ENCODE measurements around the gene NCOA7.

NCOA7 gene

GRCh38 chr6:125807293-125807692 lies 16.5 kb downstream of the NCOA7 start:
- TF ChIP-seq, protein P1, sequence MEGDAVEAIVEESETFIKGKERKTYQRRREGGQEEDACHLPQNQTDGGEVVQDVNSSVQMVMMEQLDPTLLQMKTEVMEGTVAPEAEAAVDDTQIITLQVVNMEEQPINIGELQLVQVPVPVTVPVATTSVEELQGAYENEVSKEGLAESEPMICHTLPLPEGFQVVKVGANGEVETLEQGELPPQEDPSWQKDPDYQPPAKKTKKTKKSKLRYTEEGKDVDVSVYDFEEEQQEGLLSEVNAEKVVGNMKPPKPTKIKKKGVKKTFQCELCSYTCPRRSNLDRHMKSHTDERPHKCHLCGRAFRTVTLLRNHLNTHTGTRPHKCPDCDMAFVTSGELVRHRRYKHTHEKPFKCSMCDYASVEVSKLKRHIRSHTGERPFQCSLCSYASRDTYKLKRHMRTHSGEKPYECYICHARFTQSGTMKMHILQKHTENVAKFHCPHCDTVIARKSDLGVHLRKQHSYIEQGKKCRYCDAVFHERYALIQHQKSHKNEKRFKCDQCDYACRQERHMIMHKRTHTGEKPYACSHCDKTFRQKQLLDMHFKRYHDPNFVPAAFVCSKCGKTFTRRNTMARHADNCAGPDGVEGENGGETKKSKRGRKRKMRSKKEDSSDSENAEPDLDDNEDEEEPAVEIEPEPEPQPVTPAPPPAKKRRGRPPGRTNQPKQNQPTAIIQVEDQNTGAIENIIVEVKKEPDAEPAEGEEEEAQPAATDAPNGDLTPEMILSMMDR (IDR thresholded peaks at IDR 0.05): no peak
- peaks cover 0 to 33% (median 12%) of the 10 kb centered on the region in 4 donors for H3K4me1 ChIP-seq
- intact Hi-C loops (cut with DNase I; ENCODE audit: low total_unique reads): no loop called here
- no peaks in the 10 kb centered on the region for H3K36me3 ChIP-seq
- H3K4me3 ChIP-seq: no peak overlapping the region
- DNase-seq: no peak
- no peaks in the 10 kb centered on the region for H3K9me3 ChIP-seq
- no peaks in the 10 kb centered on the region for H3K27me3 ChIP-seq
- H3K27ac ChIP-seq: no peak overlapping the region

DNA sequence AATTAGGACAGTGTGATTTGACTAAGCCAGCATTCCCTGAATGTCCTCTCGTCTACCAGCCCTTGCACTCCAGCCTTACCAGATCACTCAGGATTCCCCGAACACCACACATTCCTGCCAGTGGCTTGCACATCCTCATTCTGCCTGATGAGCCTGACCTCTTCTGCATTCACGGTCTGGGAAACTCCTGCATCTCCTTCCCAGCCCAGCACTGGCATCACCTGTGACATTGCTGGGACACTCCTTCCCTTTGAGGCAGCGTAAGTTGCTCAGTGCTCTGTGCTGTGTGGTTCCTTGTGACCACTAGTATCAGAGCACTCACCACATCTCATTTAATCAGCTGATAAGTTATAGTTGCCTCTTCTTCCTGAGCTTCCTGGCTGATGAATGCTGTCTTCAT lies 17.3 kb downstream of the NCOA7 start:
- Histone ChIP-seq H3K9me3 (no peaks in the 10 kb centered on the region), H3K27me3 (no peaks in the 10 kb centered on the region), H3K36me3 (no peaks in the 10 kb centered on the region), H3K4me3 (no peak overlapping the region), H3K27ac (no peak overlapping the region), H3K4me1 (peaks cover 0 to 33% (median 15%) of the 10 kb centered on the region in 4 donors)
- no peak for DNase-seq
- intact Hi-C loops (cut with DNase I; ENCODE audit: low total_unique reads): no loop called here
- TF ChIP-seq, protein P1 (IDR thresholded peaks at IDR 0.05): no peak

DNA sequence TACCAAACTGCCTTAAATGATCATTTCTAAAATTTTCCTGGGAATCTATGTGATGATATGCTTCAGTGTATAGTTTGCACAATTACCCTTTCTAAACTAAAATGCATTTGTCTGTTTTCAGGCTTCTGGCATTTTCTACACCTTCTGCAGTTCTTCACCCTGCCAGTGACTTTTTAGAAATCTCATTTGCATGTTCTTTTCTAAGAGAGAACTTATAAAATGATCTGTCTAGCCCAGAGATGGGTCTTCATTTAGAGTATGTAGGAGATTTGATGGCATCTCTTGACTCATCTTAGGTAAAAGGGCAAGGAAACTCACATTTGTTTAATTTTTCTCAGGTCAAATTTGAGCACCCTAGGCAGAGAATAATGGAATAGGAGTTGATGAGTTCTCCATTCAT lies 17.8 kb downstream of the NCOA7 start:
- Histone ChIP-seq H3K4me1 (peaks cover 0 to 33% (median 16%) of the 10 kb centered on the region in 4 donors), H3K27ac (no peak overlapping the region), H3K36me3 (no peaks in the 10 kb centered on the region), H3K27me3 (no peaks in the 10 kb centered on the region), H3K4me3 (no peak overlapping the region), H3K9me3 (no peaks in the 10 kb centered on the region)
- TF ChIP-seq, protein P1 (IDR thresholded peaks at IDR 0.05): no peak
- intact Hi-C loops (cut with DNase I; ENCODE audit: low total_unique reads): no loop called here
- DNase-seq: no peak

GRCh38 chr6:125809570-125810170 lies 18.9 kb downstream of the NCOA7 start:
- no peak for DNase-seq
- no peak overlapping the region for H3K4me3 ChIP-seq
- no peaks in the 10 kb centered on the region for H3K9me3 ChIP-seq
- intact Hi-C loops (cut with DNase I; ENCODE audit: low total_unique reads): no loop called here
- H3K27ac ChIP-seq: no peak overlapping the region
- H3K27me3 ChIP-seq: no peaks in the 10 kb centered on the region
- peaks cover 0 to 33% (median 15%) of the 10 kb centered on the region in 4 donors for H3K4me1 ChIP-seq
- TF ChIP-seq, protein P1 (IDR thresholded peaks at IDR 0.05): no peak
- no peaks in the 10 kb centered on the region for H3K36me3 ChIP-seq

- Histone ChIP-seq H3K27ac (no peak overlapping the region), H3K27me3 (no peaks in the 10 kb centered on the region), H3K36me3 (no peaks in the 10 kb centered on the region), H3K9me3 (no peaks in the 10 kb centered on the region), H3K4me1 (peaks cover 0 to 40% (median 16%) of the 10 kb centered on the region in 4 donors), H3K4me3 (no peak overlapping the region)
- TF ChIP-seq, protein P1 (IDR thresholded peaks at IDR 0.05): no peak
- intact Hi-C loops (cut with DNase I; ENCODE audit: low total_unique reads): no loop called here
- DNase-seq: no peak
Observed at GRCh38 chr6:125810445-125810844, 19.7 kb downstream of the NCOA7 start.

- Histone ChIP-seq H3K4me1 (peaks cover 0 to 49% (median 16%) of the 10 kb centered on the region in 4 donors), H3K4me3 (no peak overlapping the region), H3K27me3 (no peaks in the 10 kb centered on the region), H3K36me3 (no peaks in the 10 kb centered on the region), H3K27ac (no peak overlapping the region), H3K9me3 (no peaks in the 10 kb centered on the region)
- intact Hi-C loops (cut with DNase I; ENCODE audit: low total_unique reads): no loop called here
- DNase-seq: no peak
- TF ChIP-seq, protein P1 (IDR thresholded peaks at IDR 0.05): no peak
Observed at GRCh38 chr6:125811259-125811658, 20.5 kb downstream of the NCOA7 start.

Data from tibial artery (tissue), 4 donors.